ENCODE results near the gene XPNPEP2.
"Not testable (repeated sequence)": the region's sequence is repeated elsewhere in the genome, so short reads cannot be mapped to it uniquely, and the experiment has no call there.

The XPNPEP2 gene

GRCh38 chrX:129741880-129742758, 3.3 kb downstream of the XPNPEP2 start:
- Histone ChIP-seq H2BK120ac (ENCODE audit: low read depth, low read length) (no peak overlapping the region), H4K8ac (ENCODE audit: low read length) (no peak overlapping the region), H2BK12ac (ENCODE audit: low read length in 2 of 2) (no peak overlapping the region), H3K79me1 (replicated peaks; ENCODE audit: low read length, poor library complexity, severe bottlenecking) (no peaks in the 10 kb centered on the region), H3K36me3 (ENCODE audit: control insufficient read depth in 1 of 2, insufficient read depth in 2 of 2, low read depth in 1 of 2, low read length in 2 of 2) (no peaks in the 10 kb centered on the region), H3K18ac (ENCODE audit: low read depth in 1 of 2, low read length in 2 of 2) (no peak overlapping the region), H3K9me3 (ENCODE audit: control insufficient read depth, low read length) (no peaks in the 10 kb centered on the region), H3K4me3 (ENCODE audit: insufficient read depth in 1 of 2, low read depth in 1 of 2, low read length in 2 of 2) (no peak overlapping the region), H2AFZ (ENCODE audit: low read depth, low read length) (no peak overlapping the region), H3K9ac (ENCODE audit: low read length) (no peak overlapping the region), H3K27me3 (ENCODE audit: control insufficient read depth in 1 of 2, insufficient read depth in 1 of 2, low read length in 2 of 2) (peaks cover 12 to 26% of the 10 kb centered on the region in 2 experiments), H2BK15ac (ENCODE audit: low read depth, poor library complexity, severe bottlenecking) (no peak overlapping the region), H3K27ac (ENCODE audit: low read length, poor library complexity, severe bottlenecking) (no peak overlapping the region), H2AK5ac (ENCODE audit: low read length, severe bottlenecking) (no peak overlapping the region), H3K4me2 (ENCODE audit: low read length, poor library complexity, severe bottlenecking) (no peak overlapping the region), H3K4me1 (ENCODE audit: control insufficient read depth, insufficient read depth, low read depth, low read length) (no peaks in the 10 kb centered on the region), H3K23ac (ENCODE audit: low read length in 2 of 2) (no peak overlapping the region), H2BK5ac (ENCODE audit: low read depth, low read length, poor library complexity, severe bottlenecking) (no peak overlapping the region), H4K91ac (ENCODE audit: low read length) (no peak overlapping the region), H3K14ac (ENCODE audit: low read length in 2 of 2) (no peak overlapping the region), H3K4ac (ENCODE audit: low read depth in 1 of 2, low read length in 2 of 2) (no peak overlapping the region)
- no peak for DNase-seq
- WGBS, result 79% methylated on average over 7 of the region's 21 CpGs

DNA sequence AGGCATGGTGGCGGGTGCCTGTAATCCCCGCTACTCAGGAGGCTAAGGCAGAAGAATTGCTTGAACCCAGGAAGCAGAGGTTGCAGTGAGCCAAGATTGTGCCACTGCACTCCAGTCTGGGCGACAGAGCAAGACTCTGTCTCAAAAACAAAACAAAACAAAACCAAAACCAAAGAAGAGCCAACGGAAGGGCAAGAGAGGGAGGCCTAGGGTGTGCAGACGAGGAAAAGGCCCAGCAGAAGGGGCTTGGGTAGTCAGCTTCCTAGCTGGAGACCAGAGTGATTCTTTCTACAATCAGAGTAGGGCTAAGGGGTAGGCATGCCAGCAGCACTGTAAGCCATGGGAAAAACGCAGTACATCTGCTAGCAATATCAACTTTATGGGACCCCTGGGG, 4.0 kb downstream of the XPNPEP2 start:
- not testable (repeated sequence) for H3K14ac ChIP-seq (ENCODE audit: low read length in 2 of 2); H2BK12ac ChIP-seq (ENCODE audit: low read length in 2 of 2); H3K36me3 ChIP-seq (ENCODE audit: control insufficient read depth in 1 of 2, insufficient read depth in 2 of 2, low read depth in 1 of 2, low read length in 2 of 2); H3K4ac ChIP-seq (ENCODE audit: low read depth in 1 of 2, low read length in 2 of 2); H3K4me3 ChIP-seq (ENCODE audit: insufficient read depth in 1 of 2, low read depth in 1 of 2, low read length in 2 of 2); H3K23ac ChIP-seq (ENCODE audit: low read length in 2 of 2); H3K18ac ChIP-seq (ENCODE audit: low read depth in 1 of 2, low read length in 2 of 2); H4K8ac ChIP-seq (ENCODE audit: low read length); DNase-seq; H3K4me2 ChIP-seq (ENCODE audit: low read length, poor library complexity, severe bottlenecking); H3K9me3 ChIP-seq (ENCODE audit: control insufficient read depth, low read length); H3K9ac ChIP-seq (ENCODE audit: low read length); H4K91ac ChIP-seq (ENCODE audit: low read length); H2BK120ac ChIP-seq (ENCODE audit: low read depth, low read length); H3K4me1 ChIP-seq (ENCODE audit: control insufficient read depth, insufficient read depth, low read depth, low read length); H3K27ac ChIP-seq (ENCODE audit: low read length, poor library complexity, severe bottlenecking); H2BK5ac ChIP-seq (ENCODE audit: low read depth, low read length, poor library complexity, severe bottlenecking); H2AK5ac ChIP-seq (ENCODE audit: low read length, severe bottlenecking); H3K79me1 ChIP-seq (replicated peaks; ENCODE audit: low read length, poor library complexity, severe bottlenecking); H2BK15ac ChIP-seq (ENCODE audit: low read depth, poor library complexity, severe bottlenecking); H2AFZ ChIP-seq (ENCODE audit: low read depth, low read length)
- H3K27me3 ChIP-seq (ENCODE audit: control insufficient read depth in 1 of 2, insufficient read depth in 1 of 2, low read length in 2 of 2), result peaks cover 12 to 26% of the 10 kb centered on the region in 2 experiments
- WGBS, result 95% methylated on average over 2 of the region's 6 CpGs

DNA sequence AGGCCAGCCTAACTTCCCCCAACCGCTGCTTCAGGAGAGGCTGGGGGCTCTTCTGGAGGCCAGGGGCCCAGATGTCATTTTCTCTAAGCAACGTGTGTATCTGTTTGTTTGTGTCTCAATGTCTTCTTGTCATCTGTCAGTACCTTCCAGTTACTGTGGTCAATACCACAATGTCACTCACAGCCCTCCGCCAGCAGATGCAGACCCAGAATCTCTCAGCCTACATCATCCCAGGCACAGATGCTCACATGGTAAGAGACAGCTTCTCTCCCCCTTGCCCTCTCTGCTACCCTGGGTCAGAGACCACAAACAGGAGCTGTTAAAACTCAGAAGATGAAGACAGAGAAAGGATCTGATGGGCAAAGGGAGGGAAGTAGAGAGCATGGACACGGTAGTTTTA, 5.0 kb downstream of the XPNPEP2 start:
- no peak overlapping the region for H2BK12ac ChIP-seq (ENCODE audit: low read length in 2 of 2)
- no peak overlapping the region for H2AK5ac ChIP-seq (ENCODE audit: low read length, severe bottlenecking)
- no peak for DNase-seq
- no peak overlapping the region for H3K27ac ChIP-seq (ENCODE audit: low read length, poor library complexity, severe bottlenecking)
- H3K4ac ChIP-seq (ENCODE audit: low read depth in 1 of 2, low read length in 2 of 2), result no peak overlapping the region
- no peak overlapping the region for H4K8ac ChIP-seq (ENCODE audit: low read length)
- H3K36me3 ChIP-seq (ENCODE audit: control insufficient read depth in 1 of 2, insufficient read depth in 2 of 2, low read depth in 1 of 2, low read length in 2 of 2), result no peaks in the 10 kb centered on the region
- no peak overlapping the region for H4K91ac ChIP-seq (ENCODE audit: low read length)
- no peak overlapping the region for H2AFZ ChIP-seq (ENCODE audit: low read depth, low read length)
- H2BK15ac ChIP-seq (ENCODE audit: low read depth, poor library complexity, severe bottlenecking), result no peak overlapping the region
- no peak overlapping the region for H3K14ac ChIP-seq (ENCODE audit: low read length in 2 of 2)
- 67% methylated on average over 3 of the region's 4 CpGs for WGBS
- H3K4me1 ChIP-seq (ENCODE audit: control insufficient read depth, insufficient read depth, low read depth, low read length), result no peaks in the 10 kb centered on the region
- H2BK5ac ChIP-seq (ENCODE audit: low read depth, low read length, poor library complexity, severe bottlenecking), result no peak overlapping the region
- peaks cover 12 to 26% of the 10 kb centered on the region in 2 experiments for H3K27me3 ChIP-seq (ENCODE audit: control insufficient read depth in 1 of 2, insufficient read depth in 1 of 2, low read length in 2 of 2)
- H3K9me3 ChIP-seq (ENCODE audit: control insufficient read depth, low read length), result no peaks in the 10 kb centered on the region
- H3K18ac ChIP-seq (ENCODE audit: low read depth in 1 of 2, low read length in 2 of 2), result no peak overlapping the region
- no peak overlapping the region for H3K23ac ChIP-seq (ENCODE audit: low read length in 2 of 2)
- no peak overlapping the region for H3K4me2 ChIP-seq (ENCODE audit: low read length, poor library complexity, severe bottlenecking)
- H3K79me1 ChIP-seq (replicated peaks; ENCODE audit: low read length, poor library complexity, severe bottlenecking), result no peaks in the 10 kb centered on the region
- no peak overlapping the region for H3K9ac ChIP-seq (ENCODE audit: low read length)
- H3K4me3 ChIP-seq (ENCODE audit: insufficient read depth in 1 of 2, low read depth in 1 of 2, low read length in 2 of 2), result no peak overlapping the region
- H2BK120ac ChIP-seq (ENCODE audit: low read depth, low read length), result no peak overlapping the region

DNA sequence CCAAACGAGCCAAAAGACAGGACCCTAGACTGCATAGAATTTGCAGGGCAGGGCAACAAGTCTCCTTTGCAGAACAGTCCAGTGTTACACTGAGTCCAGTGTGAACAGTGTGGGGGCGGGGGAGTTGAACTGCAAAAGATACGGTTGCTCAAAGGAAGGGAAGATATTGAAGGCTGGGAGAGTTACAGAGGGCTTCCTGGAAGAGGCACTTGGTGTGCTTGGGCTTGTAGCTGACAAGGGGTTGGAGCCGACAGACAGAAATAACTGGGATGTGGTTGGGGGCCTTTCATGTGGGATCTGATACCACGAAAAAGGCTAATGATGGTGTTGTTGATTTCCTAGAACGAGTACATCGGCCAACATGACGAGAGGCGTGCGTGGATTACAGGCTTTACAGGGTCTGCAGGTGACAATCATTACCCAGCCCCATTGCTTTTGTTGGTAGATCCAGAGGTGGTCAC, 6.1 kb downstream of the XPNPEP2 start:
- Histone ChIP-seq H3K9me3 (ENCODE audit: control insufficient read depth, low read length) (no peaks in the 10 kb centered on the region), H3K4me2 (ENCODE audit: low read length, poor library complexity, severe bottlenecking) (no peak overlapping the region), H3K36me3 (ENCODE audit: control insufficient read depth in 1 of 2, insufficient read depth in 2 of 2, low read depth in 1 of 2, low read length in 2 of 2) (no peaks in the 10 kb centered on the region), H2AFZ (ENCODE audit: low read depth, low read length) (no peak overlapping the region), H2AK5ac (ENCODE audit: low read length, severe bottlenecking) (no peak overlapping the region), H3K27me3 (ENCODE audit: control insufficient read depth in 1 of 2, insufficient read depth in 1 of 2, low read length in 2 of 2) (peaks cover 12 to 32% of the 10 kb centered on the region in 2 experiments), H3K4ac (ENCODE audit: low read depth in 1 of 2, low read length in 2 of 2) (no peak overlapping the region), H3K14ac (ENCODE audit: low read length in 2 of 2) (no peak overlapping the region), H2BK120ac (ENCODE audit: low read depth, low read length) (no peak overlapping the region), H3K23ac (ENCODE audit: low read length in 2 of 2) (no peak overlapping the region), H4K91ac (ENCODE audit: low read length) (no peak overlapping the region), H4K8ac (ENCODE audit: low read length) (no peak overlapping the region), H3K9ac (ENCODE audit: low read length) (no peak overlapping the region), H3K27ac (ENCODE audit: low read length, poor library complexity, severe bottlenecking) (no peak overlapping the region), H3K79me1 (replicated peaks; ENCODE audit: low read length, poor library complexity, severe bottlenecking) (no peaks in the 10 kb centered on the region), H2BK5ac (ENCODE audit: low read depth, low read length, poor library complexity, severe bottlenecking) (no peak overlapping the region), H3K18ac (ENCODE audit: low read depth in 1 of 2, low read length in 2 of 2) (no peak overlapping the region), H2BK12ac (ENCODE audit: low read length in 2 of 2) (no peak overlapping the region), H2BK15ac (ENCODE audit: low read depth, poor library complexity, severe bottlenecking) (no peak overlapping the region), H3K4me3 (ENCODE audit: insufficient read depth in 1 of 2, low read depth in 1 of 2, low read length in 2 of 2) (no peak overlapping the region), H3K4me1 (ENCODE audit: control insufficient read depth, insufficient read depth, low read depth, low read length) (no peaks in the 10 kb centered on the region)
- DNase-seq, result no peak
- WGBS, result 89% methylated on average over 5 of the region's 10 CpGs
